Ectodermal cell (in vitro differentiated cells): Measurements from ENCODE around the gene TGFB1I1.
A peak's percentile ranks its signal among the peaks of the same experiment; 100 is the strongest.

Experiments
- H3K27ac ChIP-seq: 2 replicates; pipeline ENCODE4 v1.7.0; 2013; ENCODE audit warnings: mild to moderate bottlenecking, low read depth, low read length; ENCODE audit not compliant: insufficient read depth, poor library complexity, severe bottlenecking
- H3K27me3 ChIP-seq: 2 replicates; pipeline ENCODE4 v1.7.0; 2013; ENCODE audit warnings: mild to moderate bottlenecking, low read length; ENCODE audit not compliant: insufficient read depth, control insufficient read depth, poor library complexity, severe bottlenecking
- H3K36me3 ChIP-seq: one replicate; pipeline ENCODE4 v1.7.0; 2013; ENCODE audit warnings: low read length; ENCODE audit not compliant: control insufficient read depth, insufficient read depth
- H3K4me1 ChIP-seq: one replicate; pipeline ENCODE4 v1.7.0; 2013; ENCODE audit warnings: low read length; ENCODE audit not compliant: control insufficient read depth, insufficient read depth
- H3K4me3 ChIP-seq: 2 replicates; pipeline ENCODE4 v1.7.0; 2013; ENCODE audit warnings: low read depth, low read length, control low read depth; ENCODE audit not compliant: insufficient read depth
- H3K9me3 ChIP-seq: 2 replicates; pipeline ENCODE4 v1.7.0; 2013; ENCODE audit warnings: mild to moderate bottlenecking, low read length, moderate library complexity; ENCODE audit not compliant: control insufficient read depth
- WGBS, 2 experiments: methylation state at CpG; one replicate each; pipeline ENCODE4 v1.1.7; 2013; ENCODE audit warnings: missing lambda C conversion rate in 2 of 2; 5-methylcytosine and 5-hydroxymethylcytosine counted together

TGFB1I1 gene

DNA sequence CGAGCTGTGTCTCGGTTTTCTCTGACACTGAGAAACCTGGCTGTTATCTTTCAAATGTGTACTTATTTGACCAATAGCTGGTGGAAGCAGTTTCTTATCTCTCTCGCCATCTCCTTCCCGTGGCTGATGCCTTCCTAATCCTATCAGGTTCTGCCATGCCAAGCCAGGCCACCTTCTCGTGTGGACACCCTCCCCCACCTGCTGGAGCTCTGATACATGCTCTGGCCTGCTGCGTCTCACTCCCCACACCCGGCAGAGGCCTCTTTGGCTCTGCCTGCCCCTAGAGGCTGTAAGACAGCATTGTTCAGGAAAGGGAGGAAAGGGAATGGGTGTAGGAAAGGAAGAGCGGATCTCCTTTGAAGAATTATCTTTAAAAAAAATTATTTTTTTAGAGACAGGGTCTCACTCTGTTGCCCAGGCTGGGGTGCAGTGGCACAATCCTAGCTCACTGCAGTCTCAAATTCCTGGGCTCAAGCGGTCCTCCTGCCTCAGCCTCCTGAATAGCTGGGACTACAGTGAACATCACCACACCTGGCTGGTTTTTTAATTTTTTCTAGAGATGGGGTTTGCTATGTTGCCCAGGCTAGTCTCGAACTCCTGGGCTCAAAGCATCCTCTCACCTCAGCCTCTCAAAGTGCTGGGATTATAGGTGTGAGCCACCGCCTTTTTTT, 20.1 kb upstream of the TGFB1I1 start:
- no peak overlapping the region for H3K27ac ChIP-seq
- no peaks in the 10 kb centered on the region for H3K36me3 ChIP-seq
- H3K4me1 ChIP-seq = peaks cover 19% of the 10 kb centered on the region
- no peaks in the 10 kb centered on the region for H3K9me3 ChIP-seq
- 42 to 53% methylated on average over 9 to 11 of the region's 11 CpGs for WGBS, 2 experiments
- no peak overlapping the region for H3K4me3 ChIP-seq
- no peaks in the 10 kb centered on the region for H3K27me3 ChIP-seq

DNA sequence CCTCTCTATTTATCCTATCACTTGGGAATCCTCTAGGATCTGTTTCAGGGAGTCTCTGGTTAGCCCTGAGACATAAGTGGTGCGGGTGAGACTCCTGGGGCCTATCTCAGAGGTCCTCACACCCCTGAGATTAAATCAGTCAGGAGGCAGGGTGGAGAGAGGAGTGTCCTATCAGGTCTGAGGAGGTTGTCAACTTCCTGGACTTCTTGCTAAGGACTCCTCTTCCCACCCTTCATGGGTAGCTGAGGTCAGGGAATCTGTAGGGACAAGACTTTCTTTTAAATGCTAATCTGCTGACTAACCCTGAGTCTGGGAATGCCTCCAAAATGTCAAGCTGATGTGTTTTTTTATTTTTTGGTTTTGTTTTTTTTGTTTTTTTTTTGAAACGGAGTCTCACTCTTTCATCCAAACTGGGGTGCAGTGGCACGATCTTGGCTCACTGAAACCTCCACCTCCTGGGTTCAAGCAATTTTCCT, 19.3 kb upstream of the TGFB1I1 start:
- Histone ChIP-seq H3K4me1 (peaks cover 28% of the 10 kb centered on the region), H3K27ac (no peak overlapping the region), H3K36me3 (no peaks in the 10 kb centered on the region), H3K4me3 (no peak overlapping the region), H3K27me3 (no peaks in the 10 kb centered on the region), H3K9me3 (no peaks in the 10 kb centered on the region)
- 66 to 73% methylated on average over 3 of the region's 3 CpGs for WGBS, 2 experiments

DNA sequence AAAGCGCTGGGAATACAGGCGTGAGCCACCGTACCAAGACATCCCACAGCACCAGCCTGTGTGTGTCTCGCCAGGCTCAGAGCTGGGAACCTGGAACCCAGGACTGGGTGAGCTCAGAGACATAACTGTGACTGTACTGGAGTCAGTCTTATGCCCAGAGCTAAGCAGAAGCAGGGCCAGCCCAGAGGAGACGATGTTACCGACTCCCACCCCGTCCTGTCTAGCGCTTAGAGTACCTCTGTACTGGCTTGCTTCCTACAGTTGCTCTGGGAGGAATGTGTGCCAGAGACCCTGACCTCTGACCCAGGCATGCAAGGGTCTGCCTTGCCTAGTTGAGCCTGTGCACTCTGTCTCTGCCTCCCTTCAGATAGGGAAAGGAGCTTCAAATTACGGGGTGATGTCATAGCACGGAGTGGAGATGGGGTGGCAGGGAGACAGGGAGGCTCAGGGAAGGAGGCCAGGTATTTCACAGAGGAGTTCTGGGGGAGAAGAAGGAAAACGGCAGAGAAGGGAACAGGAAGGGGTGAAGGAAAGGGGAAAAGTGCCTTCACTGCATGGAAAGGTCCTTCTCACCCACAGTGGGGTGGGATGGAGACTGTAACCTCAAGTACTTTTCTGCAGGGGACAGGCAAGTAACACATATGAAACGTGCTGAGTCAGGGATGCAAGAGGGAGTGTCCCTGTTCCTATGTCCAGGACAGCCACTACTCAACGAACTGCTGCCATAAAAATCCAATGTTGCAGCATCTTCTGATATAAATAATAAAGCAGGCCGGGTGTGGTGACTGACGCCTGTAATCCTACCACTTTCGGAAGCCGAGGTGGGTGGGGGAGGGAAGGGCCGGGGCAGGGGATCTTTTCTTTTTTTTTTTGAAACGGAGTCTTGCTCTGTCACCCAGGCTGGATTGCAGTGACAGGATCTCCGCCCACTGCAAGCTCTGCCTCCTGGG, 18.4 kb upstream of the TGFB1I1 start:
- Histone ChIP-seq H3K4me3 (no peak overlapping the region), H3K27me3 (no peaks in the 10 kb centered on the region), H3K27ac (no peak overlapping the region), H3K9me3 (no peaks in the 10 kb centered on the region), H3K4me1 (peaks cover 33% of the 10 kb centered on the region), H3K36me3 (no peaks in the 10 kb centered on the region)
- 42 to 51% methylated on average over 20 of the region's 20 CpGs for WGBS, 2 experiments

DNA sequence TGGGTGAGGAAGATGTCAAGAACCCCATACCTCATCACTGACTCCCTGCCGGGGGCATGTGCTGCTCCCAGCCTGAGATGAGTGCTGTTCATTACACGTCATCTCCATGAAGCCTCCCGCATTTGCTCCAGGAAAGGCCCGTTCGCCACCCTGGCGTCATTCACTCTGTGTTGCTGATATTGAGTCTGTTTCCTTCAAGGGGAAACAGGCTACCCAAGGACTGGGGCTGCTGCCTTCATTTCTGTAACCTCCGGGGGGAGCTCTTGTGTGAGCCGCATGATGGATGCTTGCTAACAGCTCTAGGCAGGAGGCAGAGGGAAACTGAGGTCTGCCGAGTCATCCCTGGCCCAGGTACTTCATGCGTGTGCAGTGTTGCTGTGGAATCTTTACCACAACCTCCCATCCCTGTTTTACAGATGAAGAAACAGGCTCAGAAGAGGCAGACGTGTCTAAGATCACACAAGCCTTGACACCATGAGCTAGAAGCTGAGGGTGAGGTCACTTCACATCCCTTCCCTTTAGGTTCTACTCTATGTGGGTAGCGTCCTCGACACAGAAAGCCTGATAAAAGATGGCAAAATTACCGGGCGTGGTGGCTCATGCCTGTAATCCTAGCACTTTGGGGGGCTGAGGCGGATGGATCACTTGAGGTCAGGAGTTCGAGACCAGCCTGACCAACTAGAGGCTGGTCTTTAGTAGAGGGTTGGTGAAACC, 16.2 kb upstream of the TGFB1I1 start:
- H3K9me3 ChIP-seq = no peaks in the 10 kb centered on the region
- 85 to 86% methylated on average over 17 of the region's 17 CpGs for WGBS, 2 experiments
- H3K4me3 ChIP-seq = no peak overlapping the region
- H3K36me3 ChIP-seq = no peaks in the 10 kb centered on the region
- peaks cover 33% of the 10 kb centered on the region for H3K4me1 ChIP-seq
- no peak overlapping the region for H3K27ac ChIP-seq
- H3K27me3 ChIP-seq = no peaks in the 10 kb centered on the region

DNA sequence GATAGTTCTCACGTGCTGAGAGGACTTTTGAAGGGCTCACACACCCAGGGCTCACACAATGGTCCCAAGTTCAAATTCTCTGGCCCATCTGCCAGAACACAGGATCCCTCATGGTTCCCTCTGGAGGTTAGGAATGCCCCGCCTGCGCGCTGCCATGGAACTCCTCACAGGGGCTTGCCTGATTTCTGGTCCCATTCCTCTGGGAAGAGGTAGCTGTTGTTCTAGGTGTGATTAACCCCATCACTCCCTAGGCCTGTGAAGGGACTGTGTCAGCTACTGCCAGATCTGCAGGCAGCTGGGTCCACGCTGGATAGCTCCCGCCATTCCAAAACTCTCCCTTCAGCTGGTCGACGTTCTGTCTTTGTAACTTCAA, 15.0 kb upstream of the TGFB1I1 start:
- H3K4me3 ChIP-seq = no peak overlapping the region
- H3K4me1 ChIP-seq = peaks cover 31% of the 10 kb centered on the region
- 91 to 92% methylated on average over 8 of the region's 8 CpGs for WGBS, 2 experiments
- H3K27me3 ChIP-seq = no peaks in the 10 kb centered on the region
- H3K36me3 ChIP-seq = no peaks in the 10 kb centered on the region
- H3K9me3 ChIP-seq = no peaks in the 10 kb centered on the region
- H3K27ac ChIP-seq = no peak overlapping the region

DNA sequence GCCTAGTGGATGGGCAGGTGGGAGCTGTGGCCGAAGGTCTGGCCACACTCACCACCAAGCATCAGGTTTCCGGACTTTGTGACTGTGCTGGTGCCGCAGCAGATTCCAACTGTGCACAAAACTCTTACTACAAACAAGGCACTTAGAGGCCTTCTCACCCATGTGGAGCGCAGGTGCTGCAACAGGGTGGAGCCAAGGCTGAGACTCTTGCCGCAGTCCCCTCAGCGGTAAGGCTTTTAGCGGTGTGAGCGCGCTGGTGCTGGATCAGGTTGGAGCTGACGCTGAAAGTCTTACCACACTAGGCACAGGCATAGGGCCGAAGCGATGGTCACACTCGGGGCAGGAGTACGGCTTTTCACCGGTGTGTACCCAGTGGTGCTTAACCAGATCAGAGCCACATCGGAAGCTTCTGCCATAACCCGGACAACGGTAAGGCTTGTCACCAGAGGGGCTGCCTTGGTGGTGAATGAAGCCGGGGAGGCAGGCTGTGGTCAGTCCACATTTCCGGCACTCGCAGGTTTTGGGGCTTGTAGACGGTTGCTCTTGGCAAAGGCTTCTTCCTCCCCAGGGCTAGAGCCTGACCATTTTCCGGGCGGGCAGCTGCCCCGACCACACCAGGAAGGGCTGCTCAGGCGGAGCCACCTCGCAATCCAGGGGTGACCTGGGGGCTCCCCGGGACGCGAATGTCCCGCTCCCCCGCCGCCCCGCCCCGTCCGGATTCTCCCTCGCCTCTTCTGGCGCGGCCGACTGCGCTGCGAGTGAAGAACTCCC, 13.7 kb upstream of the TGFB1I1 start:
- 4 to 5% methylated on average over 42 of the region's 42 CpGs for WGBS, 2 experiments
- H3K36me3 ChIP-seq = no peaks in the 10 kb centered on the region
- H3K4me3 ChIP-seq = peak overlapping the region; percentile 64

DNA sequence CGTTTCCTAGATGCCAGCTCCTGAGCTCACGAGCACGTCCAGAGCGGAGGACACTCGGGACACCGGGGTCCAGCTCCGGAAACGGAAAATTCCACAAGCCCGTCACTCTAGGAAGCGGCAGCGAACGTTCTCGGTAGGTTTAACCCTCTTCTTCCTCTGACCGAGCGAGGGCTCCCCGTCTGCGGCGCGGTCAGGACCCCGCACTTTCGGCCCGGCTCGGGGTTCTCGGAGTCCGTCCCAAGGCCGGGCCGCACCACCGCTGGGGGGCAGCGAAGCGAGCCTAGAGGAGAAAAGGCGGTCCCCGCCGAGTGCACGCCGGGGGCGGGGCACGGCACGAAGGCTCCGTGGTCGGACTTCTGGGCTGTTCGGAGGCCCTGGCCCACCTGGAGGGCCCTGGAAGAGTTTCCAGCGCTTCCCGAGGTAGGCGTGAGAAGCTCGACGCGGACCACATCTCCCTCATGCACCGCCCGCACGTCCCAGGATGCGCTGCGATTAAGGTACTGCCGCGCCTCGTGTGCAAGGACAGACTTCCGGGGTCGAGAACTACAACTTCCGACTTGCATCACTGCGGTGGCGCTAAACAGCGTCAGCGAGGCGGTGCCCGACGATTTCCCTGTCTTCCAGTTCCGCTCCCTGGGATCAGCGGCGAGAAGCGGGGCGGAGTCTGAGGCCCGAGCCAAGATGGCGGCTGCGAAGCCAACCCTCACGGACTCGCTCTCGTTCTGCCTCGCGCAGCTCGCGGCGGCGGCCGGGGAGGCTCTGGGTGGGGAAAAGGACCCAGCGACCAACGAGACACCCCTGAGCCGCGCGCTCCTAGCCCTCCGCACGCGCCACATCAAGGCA, 12.9 kb upstream of the TGFB1I1 start, which contains the start of gene ARMC5:
ARMC5 (plus strand) TSS at position 658 of the 843 bp plus-strand sequence; CDS start at position 682, 24 bp downstream.
- WGBS, 2 experiments = 0% methylated on average over 91 of the region's 91 CpGs
- H3K27ac ChIP-seq = peak within 1 kb of the TSS; percentile 95
- H3K9me3 ChIP-seq = no peaks in the 10 kb centered on the region
- H3K36me3 ChIP-seq = no peaks in the 10 kb centered on the region
- no peaks in the 10 kb centered on the region for H3K27me3 ChIP-seq
- peak within 1 kb of the TSS; percentile 64 for H3K4me3 ChIP-seq
- H3K4me1 ChIP-seq = peaks cover 14% of the 10 kb centered on the region

More for the DNA sequence above, 13.7 kb upstream of the TGFB1I1 start:
- peak overlapping the region; percentile 39 for H3K27ac ChIP-seq
- H3K27me3 ChIP-seq = no peaks in the 10 kb centered on the region
- H3K4me1 ChIP-seq = peaks cover 19% of the 10 kb centered on the region
- H3K9me3 ChIP-seq = no peaks in the 10 kb centered on the region

DNA sequence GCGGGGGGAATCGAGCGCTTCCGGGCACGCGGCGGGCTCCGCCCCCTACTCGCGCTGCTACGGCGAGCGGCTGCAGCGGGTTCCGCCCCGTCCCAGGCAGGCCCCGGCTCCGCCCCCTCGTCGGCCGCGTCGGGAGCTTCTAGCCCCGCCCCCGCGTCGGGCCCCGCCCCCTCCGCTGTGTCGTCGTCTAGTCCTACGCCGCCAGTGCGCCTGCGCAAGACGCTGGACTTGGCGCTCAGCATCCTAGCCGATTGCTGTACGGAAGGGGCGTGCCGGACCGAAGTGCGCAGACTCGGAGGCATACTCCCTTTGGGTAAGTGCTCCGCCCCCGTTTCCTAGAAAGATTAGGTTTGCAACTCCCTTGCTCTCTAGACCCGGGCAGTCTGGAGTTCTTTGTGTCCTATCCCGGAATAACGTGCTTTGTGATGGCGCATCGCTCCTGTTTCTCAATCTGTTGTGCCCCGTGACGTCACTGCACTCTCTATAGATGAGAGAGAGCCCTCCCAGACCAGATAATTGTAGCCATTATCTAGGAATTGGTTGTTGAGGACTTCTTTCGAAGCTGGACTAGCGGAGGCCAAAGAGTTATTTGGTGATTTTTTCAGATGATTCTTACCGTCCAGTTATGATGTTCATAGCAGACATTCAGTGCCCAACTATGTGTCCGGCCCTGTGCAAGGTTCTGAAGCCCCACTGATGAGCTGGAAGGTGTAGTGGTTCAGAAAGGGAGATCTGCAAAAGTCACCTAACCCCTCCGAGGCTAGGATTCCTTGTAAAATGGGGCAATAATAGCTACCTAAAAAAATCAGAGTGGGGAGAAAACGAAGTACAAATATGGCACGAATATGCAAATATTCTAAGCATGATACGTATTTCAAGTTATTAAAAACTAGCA, 12.0 kb upstream of the TGFB1I1 start:
- H3K27me3 ChIP-seq = no peaks in the 10 kb centered on the region
- H3K4me1 ChIP-seq = peaks cover 14% of the 10 kb centered on the region
- H3K9me3 ChIP-seq = no peaks in the 10 kb centered on the region
- no peaks in the 10 kb centered on the region for H3K36me3 ChIP-seq
- H3K4me3 ChIP-seq = peak overlapping the region; percentile 64
- WGBS, 2 experiments = 7 to 8% methylated on average over 61 of the region's 61 CpGs
- H3K27ac ChIP-seq = peak overlapping the region; percentile 95
